Measurements from ENCODE around the gene KRTAP13-1. TPM values are rescaled to one million over a fixed set of nuclear protein-coding genes. Genes with fewer than 3 reads are reported as not detected.

The KRTAP13-1 gene
- total and polyA plus RNA-seq, 2 of the 8 experiments (the other 6 are each of a cell fraction or from before 2014, with no cell fraction given), result not detected

DNA sequence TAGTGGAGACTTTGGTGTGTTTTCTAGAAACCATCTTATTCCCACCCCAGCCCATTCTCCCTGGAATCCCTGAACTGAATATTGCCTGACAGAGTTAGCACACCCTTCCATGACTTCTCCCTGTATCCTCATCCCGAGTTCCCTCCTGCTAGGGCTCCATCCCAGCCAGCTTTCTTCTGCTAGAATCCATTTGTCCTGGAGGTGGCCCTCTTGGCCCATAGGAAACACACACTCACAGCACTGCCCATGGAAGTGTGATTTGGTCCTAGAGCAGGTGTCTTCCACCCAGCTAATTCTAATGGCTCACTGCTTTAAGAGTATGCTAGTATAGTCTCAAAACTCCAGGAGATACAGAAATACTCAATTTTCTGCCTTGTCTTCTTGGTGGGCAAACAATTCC is 48.4 kb downstream of the KRTAP13-1 start:
- no peak overlapping the region for H2BK5ac ChIP-seq (ENCODE audit: low read depth, low read length)
- DNase-seq (ENCODE audit: low read depth in 1 of 2, low spot score in 2 of 2), result no peak
- 93% methylated on average over 1 of the region's 1 CpG; no CpG with 5 or more reads in 1 of the 2 experiments for WGBS, 2 experiments (ENCODE audit: extremely low coverage in 1 of 2, insufficient coverage in 1 of 2, insufficient read length in 1 of 2, insufficient replicate concordance in 2 of 2, low coverage in 1 of 2, low lambda C conversion rate in 2 of 2, missing lambda C conversion rate in 1 of 2)

More for the DNA sequence above, 48.4 kb downstream of the KRTAP13-1 start:
- Histone ChIP-seq H3K14ac (ENCODE audit: insufficient read length) (no peak overlapping the region), H3K79me2 (ENCODE audit: control insufficient read depth in 1 of 2, insufficient read depth in 2 of 2, low read length in 2 of 2) (no peaks in the 10 kb centered on the region), H4K20me1 (replicated peaks in 1 of 2; ENCODE audit: control insufficient read depth in 1 of 2, insufficient read depth in 2 of 2, low read length in 2 of 2) (no peaks in the 10 kb centered on the region), H3K18ac (ENCODE audit: extremely low read depth, low read length) (no peak overlapping the region), H2AFZ (ENCODE audit: low read length) (no peak overlapping the region), H3K27ac (ENCODE audit: low read depth, low read length) (no peak overlapping the region), H3K4me2 (ENCODE audit: insufficient read depth in 1 of 2, low read depth in 2 of 2, low read length in 2 of 2) (no peak overlapping the region), H3K27me3 (replicated peaks in 1 of 4; ENCODE audit: control insufficient read depth in 3 of 4, extremely low read depth in 1 of 4, insufficient read depth in 3 of 4, low read length in 3 of 4) (no peaks in the 10 kb centered on the region), H3K9me3 (ENCODE audit: insufficient read depth in 2 of 2, low read depth in 1 of 2, low read length in 1 of 2) (no peaks in the 10 kb centered on the region), H2BK12ac (ENCODE audit: low read depth, low read length) (no peak overlapping the region), H2BK120ac (replicated peaks; ENCODE audit: low read depth, low read length) (no peak overlapping the region), H2BK20ac (ENCODE audit: low read length) (no peak overlapping the region), H3K56ac (replicated peaks; ENCODE audit: insufficient read length, low read depth, low read length) (no peak overlapping the region), H4K5ac (ENCODE audit: insufficient read length, low read depth, low read length) (no peak overlapping the region), H3K4me1 (replicated peaks in 1 of 4; ENCODE audit: control insufficient read depth in 3 of 4, insufficient read depth in 4 of 4, low read length in 3 of 4) (no peaks in the 10 kb centered on the region; a peak in 3 of 7 replicates), H3K4ac (replicated peaks; ENCODE audit: insufficient read length, low read depth, low read length) (no peak overlapping the region), H3K4me3 (ENCODE audit: extremely low read depth in 1 of 4, insufficient read depth in 2 of 4, low read depth in 3 of 4, low read length in 4 of 4) (no peak overlapping the region), H2BK15ac (ENCODE audit: low read length) (no peak overlapping the region), H3K23me2 (ENCODE audit: low read depth, low read length) (no peaks in the 10 kb centered on the region), H4K8ac (ENCODE audit: extremely low read depth, insufficient read depth, low read length) (no peak overlapping the region), H3K9ac (replicated peaks in 1 of 4; ENCODE audit: extremely low read depth in 1 of 4, low read depth in 3 of 4, low read length in 3 of 4) (no peak overlapping the region), H2AK5ac (ENCODE audit: low read depth, low read length) (no peak overlapping the region), H3K23ac (ENCODE audit: insufficient read length) (no peak overlapping the region), H4K91ac (replicated peaks; ENCODE audit: insufficient read length, low read length) (no peak overlapping the region), H3K79me1 (ENCODE audit: low read depth, low read length) (no peaks in the 10 kb centered on the region), H3K36me3 (ENCODE audit: control insufficient read depth in 2 of 4, insufficient read depth in 4 of 4, low read length in 3 of 4) (no peaks in the 10 kb centered on the region)
- no peak for FAIRE-seq
- ChIA-PET POLR2A (ENCODE audit: partially characterized antibody) (no interaction called here), CTCF (ENCODE audit: partially characterized antibody) (interaction anchor here (0.6 to 3.7 kb wide), 10 partner anchors 9 to 642 kb away, joined by 3 to 20 read pairs (median 3); partner anchors contain the start of genes KRTAP13-3 and KRTAP13-4)
- TF ChIP-seq KDM1A (IDR thresholded peaks at IDR 0.05; ENCODE audit: borderline replicate concordance, low read length) (no peak), RAD21 (IDR thresholded peaks at IDR 0.05 in 1 of 2, conservative IDR thresholded peaks at IDR 0.05 in 1 of 2; ENCODE audit: low read depth in 2 of 2, low read length in 2 of 2) (peak; percentile 58 to 71)
- TF ChIP-seq, protein P1, sequence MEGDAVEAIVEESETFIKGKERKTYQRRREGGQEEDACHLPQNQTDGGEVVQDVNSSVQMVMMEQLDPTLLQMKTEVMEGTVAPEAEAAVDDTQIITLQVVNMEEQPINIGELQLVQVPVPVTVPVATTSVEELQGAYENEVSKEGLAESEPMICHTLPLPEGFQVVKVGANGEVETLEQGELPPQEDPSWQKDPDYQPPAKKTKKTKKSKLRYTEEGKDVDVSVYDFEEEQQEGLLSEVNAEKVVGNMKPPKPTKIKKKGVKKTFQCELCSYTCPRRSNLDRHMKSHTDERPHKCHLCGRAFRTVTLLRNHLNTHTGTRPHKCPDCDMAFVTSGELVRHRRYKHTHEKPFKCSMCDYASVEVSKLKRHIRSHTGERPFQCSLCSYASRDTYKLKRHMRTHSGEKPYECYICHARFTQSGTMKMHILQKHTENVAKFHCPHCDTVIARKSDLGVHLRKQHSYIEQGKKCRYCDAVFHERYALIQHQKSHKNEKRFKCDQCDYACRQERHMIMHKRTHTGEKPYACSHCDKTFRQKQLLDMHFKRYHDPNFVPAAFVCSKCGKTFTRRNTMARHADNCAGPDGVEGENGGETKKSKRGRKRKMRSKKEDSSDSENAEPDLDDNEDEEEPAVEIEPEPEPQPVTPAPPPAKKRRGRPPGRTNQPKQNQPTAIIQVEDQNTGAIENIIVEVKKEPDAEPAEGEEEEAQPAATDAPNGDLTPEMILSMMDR (IDR thresholded peaks at IDR 0.05; ENCODE audit: control extremely low read depth in 1 of 3, insufficient read depth in 1 of 3, low read depth in 1 of 3, low read length in 3 of 3), result peak in 2 of 3 experiments; percentile 38 to 43; a peak in 3 of 4 replicates
